T-helper 2 cell (primary cell): Measurements from ENCODE around the gene RAPGEF6.

Source experiments
- DNase-seq, 5 experiments: peaks; one replicate each; pipeline versions ENCODE4 v3.0.0 to v3.0.0-alpha.2; 2012 to 2022

Gene RAPGEF6

GRCh38 chr5:131541071-131541470 is 94.0 kb downstream of the RAPGEF6 start:
- DNase-seq, result no peak

- DNase-seq, result no peak
Observed at GRCh38 chr5:131539251-131539650, 95.8 kb downstream of the RAPGEF6 start.

DNA sequence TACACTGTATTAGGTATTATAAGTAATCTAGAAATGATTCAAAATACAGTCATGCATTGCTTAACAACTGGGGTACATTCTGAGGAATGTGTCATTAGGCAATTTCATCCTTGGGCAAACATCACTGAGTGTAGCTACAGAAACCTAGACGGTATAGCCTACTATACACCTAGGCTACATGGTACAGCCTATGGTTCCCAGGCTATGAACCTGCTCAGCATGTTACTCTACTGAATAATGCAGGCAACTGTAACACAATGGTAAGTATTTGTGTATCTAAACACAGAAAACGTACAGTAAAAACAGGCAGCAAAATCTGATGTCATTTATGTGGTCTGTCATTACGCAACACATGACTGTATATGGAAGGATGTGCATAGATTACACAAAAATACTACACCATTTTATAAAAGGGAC is 96.8 kb downstream of the RAPGEF6 start:
- peak in 1 of 5 experiments; percentile 54 for DNase-seq

- DNase-seq, result no peak
Observed at GRCh38 chr5:131536850-131537448, 98.1 kb downstream of the RAPGEF6 start.

GRCh38 chr5:131536211-131536826 is 98.7 kb downstream of the RAPGEF6 start:
- peak in 1 of 5 experiments; percentile 24 for DNase-seq

DNA sequence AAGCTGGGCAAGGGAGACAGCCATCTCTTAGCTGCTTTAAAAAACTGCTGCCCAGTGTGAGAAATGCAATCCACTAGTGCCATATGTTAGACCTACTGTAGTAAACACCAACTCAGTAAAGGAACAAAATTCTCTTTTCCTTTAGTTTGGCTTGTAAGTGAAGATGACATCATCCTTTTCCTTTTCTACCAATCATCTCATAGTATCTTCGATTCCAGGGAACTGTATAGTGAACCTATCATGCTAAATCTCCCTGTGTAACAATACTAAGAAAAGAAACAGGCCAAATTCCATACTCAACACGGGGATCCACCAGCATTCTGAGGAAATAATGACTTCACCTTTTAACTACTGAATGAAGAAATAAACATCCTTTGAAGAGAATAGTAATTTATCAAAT is 100.1 kb downstream of the RAPGEF6 start:
- DNase-seq, result no peak

DNA sequence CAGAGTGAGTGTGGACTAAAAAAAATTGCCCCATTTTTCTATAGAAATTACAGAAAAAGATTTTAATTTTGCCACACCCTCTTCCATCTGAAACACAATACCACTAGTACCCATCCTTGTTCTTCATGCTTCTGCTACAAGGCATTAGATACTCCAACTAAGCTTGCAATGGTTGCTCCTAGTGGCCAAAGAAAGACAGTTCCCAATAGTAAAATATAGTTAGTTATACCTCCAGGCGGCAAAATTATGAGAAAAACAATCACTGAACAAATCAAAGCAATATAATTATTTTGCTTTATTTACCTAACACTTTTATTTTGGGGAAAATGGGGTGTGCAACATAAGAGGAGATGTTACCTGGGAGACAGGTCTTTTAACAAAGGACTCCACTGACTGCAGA is 101.2 kb downstream of the RAPGEF6 start:
- peak in 1 of 5 experiments; percentile 39 for DNase-seq

DNA sequence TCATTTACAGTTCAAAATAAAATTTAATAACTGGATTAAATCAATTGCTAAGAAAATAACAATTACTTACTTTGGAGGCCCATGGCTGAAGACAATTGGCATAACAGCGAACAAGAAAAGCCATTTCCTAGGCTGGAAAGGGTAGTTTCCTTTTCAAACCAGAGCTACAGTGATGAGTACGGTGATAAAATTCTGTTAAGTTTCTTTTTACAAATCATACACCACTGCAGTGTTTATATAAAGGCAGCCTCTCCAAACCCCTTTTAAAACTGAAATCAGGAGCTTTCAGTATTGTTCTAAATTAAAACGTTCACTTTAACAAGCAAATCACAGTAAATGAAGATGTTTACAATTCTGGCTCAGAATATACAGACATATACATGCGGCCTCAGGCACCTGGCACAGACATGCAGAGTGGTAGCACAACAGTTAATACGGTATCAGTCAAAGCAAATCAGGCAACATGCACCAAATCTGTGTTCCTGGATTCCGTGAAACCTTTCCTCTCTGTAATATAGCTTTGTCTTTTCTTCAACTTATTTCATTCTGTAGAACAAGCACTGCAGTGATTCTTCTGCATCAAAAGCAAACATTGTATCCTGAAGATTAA is 102.9 kb downstream of the RAPGEF6 start:
- peak in 1 of 5 experiments; percentile 72 for DNase-seq

DNA sequence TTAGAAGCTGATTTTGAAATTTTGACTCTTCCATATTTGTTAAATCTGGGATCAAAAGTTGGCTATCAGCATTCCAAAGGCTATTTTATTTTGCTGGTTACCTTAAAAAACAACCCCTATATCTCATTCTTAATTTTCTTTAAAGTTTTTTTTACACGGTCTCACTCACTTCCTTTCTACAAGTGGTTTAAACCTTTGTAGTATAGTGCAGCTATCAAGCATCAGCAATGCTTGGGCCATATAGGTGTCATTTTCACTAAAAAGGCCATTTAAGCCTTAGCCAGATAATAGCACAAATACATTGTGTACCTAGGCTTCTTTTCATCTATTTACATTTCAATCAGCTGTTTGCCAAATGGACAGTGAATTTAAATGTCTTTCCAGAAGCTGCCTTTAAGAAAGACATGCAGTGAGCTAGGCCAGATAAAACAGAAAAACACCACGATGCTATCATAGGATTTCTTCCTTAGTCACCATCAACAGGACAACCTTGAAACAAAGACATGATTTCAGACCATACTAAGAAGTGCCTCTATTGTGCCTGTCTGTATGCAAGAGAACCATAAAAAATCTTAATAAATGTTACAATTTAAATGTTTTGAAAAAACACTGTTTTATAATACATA is 104.2 kb downstream of the RAPGEF6 start:
- peak in 1 of 5 experiments; percentile 41 for DNase-seq

DNA sequence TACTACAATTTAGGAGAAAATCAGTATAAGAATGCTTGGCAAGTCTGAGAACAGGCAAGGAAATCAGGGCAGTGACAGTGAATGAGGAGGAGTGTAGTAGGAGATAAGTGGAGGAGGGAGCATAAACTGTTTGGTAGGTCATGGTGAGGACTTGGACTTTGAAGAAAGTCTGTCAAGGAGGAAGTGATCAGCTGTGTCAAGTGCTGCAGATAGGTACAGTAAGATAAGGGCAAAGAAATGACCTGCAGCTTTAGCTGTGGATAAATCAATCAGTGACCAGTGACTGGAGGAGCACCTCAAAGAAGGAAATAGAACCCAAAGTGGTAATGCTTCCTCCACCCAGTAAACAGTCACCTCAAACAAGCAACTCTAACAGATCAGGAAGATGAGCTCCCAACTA is 106.3 kb downstream of the RAPGEF6 start:
- DNase-seq, result peak in 1 of 5 experiments; percentile 30

DNA sequence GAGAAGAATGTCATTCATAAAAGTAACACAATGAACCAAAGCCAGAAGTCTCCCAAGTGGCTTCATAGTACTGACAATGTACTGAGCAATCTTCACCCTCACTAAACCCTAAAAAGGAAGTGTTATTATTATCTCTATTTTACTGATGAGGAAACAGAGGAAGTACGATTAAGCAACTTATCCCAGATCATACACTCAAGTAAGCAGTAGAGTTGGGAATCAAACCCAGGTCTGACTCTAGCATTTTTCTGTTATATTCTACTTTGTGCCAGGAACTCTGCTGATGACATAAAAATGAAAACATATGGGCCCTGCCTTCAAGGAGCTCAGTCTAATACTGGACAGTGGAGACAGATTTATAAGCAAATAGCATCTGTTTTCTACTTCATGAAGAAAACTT is 109.2 kb downstream of the RAPGEF6 start:
- no peak for DNase-seq

GRCh38 chr5:131524431-131524830 is 110.6 kb downstream of the RAPGEF6 start:
- no peak for DNase-seq

- no peak for DNase-seq
Observed at GRCh38 chr5:131523500-131524185, 111.4 kb downstream of the RAPGEF6 start.

- DNase-seq, result no peak
Observed at GRCh38 chr5:131521252-131521651, 113.8 kb downstream of the RAPGEF6 start.

DNA sequence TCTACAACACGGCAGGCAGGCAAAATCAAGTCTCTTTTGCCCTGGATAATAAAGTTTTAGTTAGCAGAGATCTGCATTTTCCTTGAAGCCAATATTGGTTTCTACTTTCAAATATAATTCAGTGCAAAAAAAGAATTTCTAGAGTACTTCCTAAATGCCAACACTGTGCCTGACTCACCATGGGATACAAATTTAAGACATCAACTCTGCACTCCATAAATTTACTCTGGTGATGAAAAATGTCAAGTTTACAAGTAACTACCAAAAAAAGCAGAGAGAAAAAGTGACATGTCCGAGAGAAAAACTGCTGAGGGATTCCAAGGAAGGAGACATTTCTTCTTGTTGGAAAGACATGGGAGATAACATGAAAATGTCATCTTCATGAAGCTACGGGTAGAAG is 119.7 kb downstream of the RAPGEF6 start:
- DNase-seq, result no peak

DNA sequence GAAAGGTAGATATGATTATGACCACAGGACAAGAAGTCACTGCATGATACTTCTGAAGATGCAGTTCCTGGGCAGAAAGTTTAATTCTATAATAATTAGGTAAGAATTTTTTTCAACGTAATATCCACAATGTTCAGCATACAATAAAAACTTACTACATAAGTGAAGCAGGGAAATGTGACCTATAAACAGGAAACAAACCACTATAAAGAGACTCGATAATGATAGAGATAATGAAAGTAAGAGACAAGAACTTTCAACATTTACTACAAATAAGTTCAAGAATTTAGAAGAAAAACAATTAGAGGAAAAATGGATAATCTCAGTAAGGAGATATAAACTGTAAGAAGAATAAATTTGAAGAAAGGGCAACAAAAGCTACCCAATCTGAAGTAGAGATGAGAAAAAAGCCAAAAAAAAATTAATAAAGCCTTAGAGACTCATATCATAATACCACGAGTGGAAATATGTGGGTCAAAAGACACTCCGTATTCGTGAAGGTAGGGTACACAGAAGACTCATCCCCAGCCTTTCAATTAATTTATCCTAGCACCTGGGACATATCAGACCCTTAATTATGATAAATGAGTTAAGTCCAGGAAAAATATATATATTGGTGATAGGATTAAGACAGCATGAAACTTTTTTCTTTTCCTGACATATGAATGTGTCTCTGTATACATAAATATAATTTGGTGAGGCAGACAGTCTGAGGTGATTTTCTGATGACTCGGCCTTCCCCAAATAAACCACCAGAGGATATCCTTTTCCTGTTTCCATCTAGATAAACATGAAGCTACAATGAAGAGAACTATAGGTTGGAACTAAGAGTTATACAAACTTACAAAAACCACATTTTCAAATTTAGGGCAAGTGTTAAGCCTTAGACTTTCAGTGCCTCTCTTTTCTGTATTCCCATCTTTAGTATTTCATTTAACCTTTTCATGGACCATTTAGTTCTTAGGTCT is 120.4 kb downstream of the RAPGEF6 start:
- peak in 2 of 5 experiments; percentile 74 to 83 for DNase-seq

- DNase-seq, result peak in 2 of 5 experiments; percentile 15 to 43
Observed at GRCh38 chr5:131513780-131514179, 121.2 kb downstream of the RAPGEF6 start.

DNA sequence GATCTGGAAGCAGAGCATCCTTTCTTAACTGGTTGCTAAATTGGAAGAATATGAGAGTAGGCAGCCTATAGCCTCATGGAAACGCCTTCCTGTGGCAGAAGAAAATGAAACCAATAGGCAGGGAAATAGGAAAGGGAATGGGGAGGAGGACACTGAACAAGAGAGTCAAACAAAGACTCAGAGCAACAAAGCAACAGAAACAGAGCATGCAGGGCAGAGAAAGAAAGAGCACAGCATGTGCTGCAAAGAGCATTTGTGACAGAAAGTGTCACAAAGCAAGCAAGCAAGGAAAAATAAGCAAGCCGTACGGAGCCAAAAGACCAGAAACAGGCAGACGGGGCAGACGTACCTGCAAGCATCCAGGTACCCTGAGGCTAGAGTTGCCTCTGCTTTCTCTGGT is 123.1 kb downstream of the RAPGEF6 start:
- DNase-seq, result no peak

DNA sequence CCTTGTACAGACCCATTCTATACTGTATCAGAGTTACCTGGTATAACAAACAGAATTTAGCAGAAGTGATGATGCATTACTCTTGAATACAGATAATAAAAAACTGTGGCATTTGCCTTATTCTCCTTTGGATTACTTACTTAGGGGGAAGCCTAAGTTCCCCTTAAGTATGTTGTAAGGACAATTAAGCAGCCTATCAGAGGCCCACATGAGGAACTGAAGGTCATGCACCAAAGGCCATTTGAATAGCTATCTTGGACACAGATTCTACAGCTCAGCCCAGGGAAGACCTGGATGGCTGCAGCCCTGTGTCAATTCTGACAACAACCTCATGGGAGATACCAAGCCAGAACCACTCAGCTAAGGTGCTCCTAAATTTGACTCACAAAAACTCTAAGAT is 125.2 kb downstream of the RAPGEF6 start:
- DNase-seq, result no peak

- DNase-seq, result no peak
Observed at GRCh38 chr5:131505237-131505908, 129.7 kb downstream of the RAPGEF6 start.

GRCh38 chr5:131496400-131496713 is 138.7 kb downstream of the RAPGEF6 start:
- DNase-seq, result no peak
